Neural progenitor cell (in vitro differentiated cells): ENCODE results near the gene PREX1. TPM values are rescaled to one million over a fixed set of nuclear protein-coding genes. Genes with fewer than 3 reads are reported as not detected.

ENCODE experiments used
- DNase-seq: peaks from one replicate; pipeline ENCODE4 v3.0.0-alpha.2; 2016; ENCODE audit warnings: low spot score
- H2AFZ ChIP-seq: fragments of 200-600 bp; sonication (generic); replicated peaks from 2 replicates; pipeline ENCODE4 v1.6.1; 2016; ENCODE audit warnings: antibody characterized with exemption
- H3F3A ChIP-seq: fragments of 200-600 bp; sonication (generic); 2 replicates; pipeline ENCODE4 v1.6.1; 2016; ENCODE audit warnings: antibody characterized with exemption, low read depth
- H3K27ac ChIP-seq: fragments of 200-600 bp; sonication (generic); 2 replicates; pipeline ENCODE4 v1.5.1; 2016; ENCODE audit warnings: mild to moderate bottlenecking
- H3K27me3 ChIP-seq: fragments of 200-600 bp; sonication (generic); 2 replicates; pipeline ENCODE4 v1.6.1; 2016; ENCODE audit warnings: mild to moderate bottlenecking, moderate library complexity
- H3K36me3 ChIP-seq: fragments of 200-600 bp; sonication (generic); 2 replicates; pipeline ENCODE4 v1.5.1; 2016
- H3K4me1 ChIP-seq: fragments of 200-600 bp; sonication (generic); 2 replicates; pipeline ENCODE4 v1.6.1; 2016; ENCODE audit warnings: mixed run types
- H3K4me2 ChIP-seq: fragments of 200-600 bp; sonication (generic); 2 replicates; pipeline ENCODE4 v1.6.1; 2016
- H3K4me3 ChIP-seq: fragments of 200-600 bp; sonication (generic); 2 replicates; pipeline ENCODE4 v1.5.1; 2016
- H3K79me2 ChIP-seq: fragments of 200-600 bp; sonication (generic); 2 replicates; pipeline ENCODE4 v1.6.1; 2016; ENCODE audit warnings: low read depth
- H3K9ac ChIP-seq: fragments of 200-600 bp; sonication (generic); 2 replicates; pipeline ENCODE4 v1.6.1; 2016
- H3K9me3 ChIP-seq: fragments of 200-600 bp; sonication (generic); 2 replicates; pipeline ENCODE4 v1.5.1; 2016; ENCODE audit warnings: low read depth
- H4K20me1 ChIP-seq: fragments of 200-600 bp; sonication (generic); 2 replicates; pipeline ENCODE4 v1.6.1; 2016; ENCODE audit warnings: low read depth
- H3K27ac Mint-ChIP-seq: 3 replicates; pipeline ENCODE4 v1.8.0; 2021; ENCODE audit warnings: mixed read lengths
- H3K27me3 Mint-ChIP-seq: 2 replicates; pipeline ENCODE4 v1.8.0; 2022; ENCODE audit warnings: low read depth, mild to moderate bottlenecking, inconsistent platforms, moderate library complexity, mixed read lengths; ENCODE audit not compliant: insufficient read depth
- H3K36me3 Mint-ChIP-seq: 3 replicates; pipeline ENCODE4 v1.8.0; 2021; ENCODE audit warnings: mixed read lengths
- H3K4me1 Mint-ChIP-seq: 3 replicates; pipeline ENCODE4 v1.8.0; 2021; ENCODE audit warnings: mixed read lengths
- H3K4me3 Mint-ChIP-seq: 3 replicates; pipeline ENCODE4 v1.8.0; 2021; ENCODE audit warnings: mild to moderate bottlenecking, moderate library complexity, mixed read lengths
- H3K9me3 Mint-ChIP-seq: 3 replicates; pipeline ENCODE4 v1.8.0; 2020; ENCODE audit warnings: mixed read lengths
- CTCF ChIP-seq: fragments of 200-600 bp; sonication (generic); IDR thresholded peaks from 2 replicates; pipeline ENCODE4 v1.5.1; 2017; ENCODE audit warnings: antibody characterized with exemption, mild to moderate bottlenecking
- EZH2 ChIP-seq: fragments of 200-600 bp; sonication (generic); IDR thresholded peaks from 2 replicates; pipeline ENCODE4 v1.6.1; 2017; ENCODE audit warnings: antibody characterized with exemption, mild to moderate bottlenecking, moderate library complexity
- EZH2phosphoT487 ChIP-seq: fragments of 200-600 bp; sonication (generic); IDR thresholded peaks from 2 replicates; pipeline ENCODE4 v1.6.1; 2017; ENCODE audit warnings: antibody characterized with exemption
- total RNA-seq: library from RNA; depleted of rRNA; stranded (reverse); fragments of >200 nt; gene quantifications from 2 replicates; pipeline ENCODE4 v1.2.3, GENCODE V29; 2015; ENCODE audit warnings: low replicate concordance

The PREX1 gene
- total RNA-seq, 1 donor from 2014 or later = 4.5 TPM

- no peaks in the 10 kb centered on the region for H3K79me2 ChIP-seq
- no peak overlapping the region for H3K4me3 ChIP-seq
- DNase-seq = no peak
- no peaks in the 10 kb centered on the region for H3K27me3 ChIP-seq
- Mint-ChIP-seq H3K27me3 (peaks cover 2% of the 10 kb centered on the region), H3K36me3 (peaks cover 19% of the 10 kb centered on the region), H3K4me1 (peaks cover 3% of the 10 kb centered on the region), H3K27ac (no peak overlapping the region), H3K4me3 (no peak overlapping the region), H3K9me3 (no peaks in the 10 kb centered on the region)
- H3K9me3 ChIP-seq = no peaks in the 10 kb centered on the region
- H3K36me3 ChIP-seq = no peaks in the 10 kb centered on the region
- H4K20me1 ChIP-seq = no peaks in the 10 kb centered on the region
- no peak overlapping the region for H2AFZ ChIP-seq
- H3K4me1 ChIP-seq = peaks cover 4% of the 10 kb centered on the region
- no peak overlapping the region for H3K27ac ChIP-seq
- H3F3A ChIP-seq = peaks cover under 1% of the 10 kb centered on the region
- H3K4me2 ChIP-seq = no peak overlapping the region
- TF ChIP-seq EZH2phosphoT487 (no peak), EZH2 (no peak), CTCF (no peak)
- no peak overlapping the region for H3K9ac ChIP-seq
These were observed 150.9 kb downstream of the PREX1 start for GRCh38 chr20:48676795-48677460.

DNA sequence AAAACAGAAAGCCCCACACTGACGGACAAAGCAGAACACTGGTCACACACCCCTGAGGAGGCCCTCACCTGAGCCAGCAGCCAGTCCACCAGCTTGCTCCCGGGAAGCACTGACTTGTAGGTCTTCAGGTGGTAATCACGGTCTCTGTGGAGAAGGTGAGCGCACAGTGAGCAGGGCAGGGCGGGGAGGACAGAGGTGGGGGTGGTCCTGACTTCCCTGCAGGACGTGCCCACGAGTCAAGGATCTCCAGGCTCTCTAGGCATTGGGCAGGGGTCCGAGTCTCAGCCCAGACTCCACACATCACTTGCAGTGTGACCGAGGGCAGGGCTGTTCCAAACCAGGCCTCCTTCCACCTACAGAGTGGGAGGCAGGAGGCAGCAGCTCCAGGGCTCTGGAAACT lies 151.7 kb downstream of the PREX1 start:
- H3K79me2 ChIP-seq = no peaks in the 10 kb centered on the region
- no peak for DNase-seq
- no peaks in the 10 kb centered on the region for H3K36me3 ChIP-seq
- no peak overlapping the region for H3K9ac ChIP-seq
- no peaks in the 10 kb centered on the region for H3F3A ChIP-seq
- H2AFZ ChIP-seq = no peak overlapping the region
- H3K27ac ChIP-seq = no peak overlapping the region
- no peak overlapping the region for H3K4me3 ChIP-seq
- H4K20me1 ChIP-seq = no peaks in the 10 kb centered on the region
- peaks cover 3% of the 10 kb centered on the region for H3K4me1 Mint-ChIP-seq
- H3K4me3 Mint-ChIP-seq = no peak overlapping the region
- H3K4me1 ChIP-seq = peaks cover 4% of the 10 kb centered on the region
- H3K9me3 ChIP-seq = no peaks in the 10 kb centered on the region
- H3K27me3 Mint-ChIP-seq = peaks cover 2% of the 10 kb centered on the region
- H3K27ac Mint-ChIP-seq = no peak overlapping the region
- H3K36me3 Mint-ChIP-seq = peaks cover 25% of the 10 kb centered on the region
- no peaks in the 10 kb centered on the region for H3K9me3 Mint-ChIP-seq
- H3K27me3 ChIP-seq = no peaks in the 10 kb centered on the region
- no peak overlapping the region for H3K4me2 ChIP-seq
- no peak for TF ChIP-seq CTCF
- TF ChIP-seq EZH2 = no peak
- TF ChIP-seq EZH2phosphoT487 = no peak

DNA sequence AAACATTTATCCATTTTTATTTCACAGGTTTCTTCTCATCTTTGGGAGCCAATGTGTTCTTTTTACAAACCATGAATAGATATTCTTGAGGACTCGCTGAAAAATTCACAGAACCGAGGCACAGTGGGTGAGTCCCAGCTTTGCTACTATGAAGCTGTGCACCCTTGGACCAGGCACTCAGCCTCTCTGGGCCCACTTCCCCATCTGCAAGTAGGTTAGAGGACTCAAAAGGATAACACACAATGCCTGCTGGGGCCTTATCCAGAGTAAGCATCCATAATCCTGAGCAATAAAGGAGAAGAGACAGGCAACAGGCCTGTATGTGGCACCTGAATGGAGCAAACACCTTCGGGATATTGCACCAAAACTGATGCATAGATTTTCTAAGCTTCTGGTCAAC lies 153.3 kb downstream of the PREX1 start:
- Histone ChIP-seq H3K4me1 (peaks cover 4% of the 10 kb centered on the region), H3K4me2 (no peak overlapping the region), H3K9me3 (no peaks in the 10 kb centered on the region), H3K27ac (no peak overlapping the region), H3K27me3 (no peaks in the 10 kb centered on the region), H3K9ac (no peak overlapping the region), H3F3A (no peaks in the 10 kb centered on the region), H3K4me3 (no peak overlapping the region), H3K79me2 (no peaks in the 10 kb centered on the region), H4K20me1 (no peaks in the 10 kb centered on the region), H2AFZ (no peak overlapping the region), H3K36me3 (no peaks in the 10 kb centered on the region)
- H3K4me3 Mint-ChIP-seq = no peak overlapping the region
- no peak overlapping the region for H3K27ac Mint-ChIP-seq
- H3K4me1 Mint-ChIP-seq = peaks cover 3% of the 10 kb centered on the region
- no peak for TF ChIP-seq CTCF
- TF ChIP-seq EZH2phosphoT487 = no peak
- no peak for TF ChIP-seq EZH2
- no peak for DNase-seq
- H3K27me3 Mint-ChIP-seq = peaks cover 2% of the 10 kb centered on the region
- H3K36me3 Mint-ChIP-seq = peaks cover 28% of the 10 kb centered on the region
- no peaks in the 10 kb centered on the region for H3K9me3 Mint-ChIP-seq
